H4 (cell line): ENCODE results near the gene HPSE2. TPM values are rescaled to one million over a fixed set of nuclear protein-coding genes. Genes with fewer than 3 reads are reported as not detected.

ENCODE experiments used
- DNase-seq: peaks from one replicate; pipeline ENCODE4 v3.0.0-alpha.2; 2015; ENCODE audit warnings: low spot score
- total RNA-seq: library from RNA; depleted of rRNA; stranded (reverse); fragments of >200 nt; shearing (Covaris generic); gene quantifications from 2 replicates; pipeline ENCODE4 v1.2.3, GENCODE V29; 2014; rRNA removed

HPSE2 gene
- total RNA-seq, 1 experiment from 2014 or later, result not detected

- no peak for DNase-seq
Measured at GRCh38 chr10:98415731-98416119, 819.9 kb downstream of the HPSE2 start.

GRCh38 chr10:98414932-98415730 is 820.5 kb downstream of the HPSE2 start, which contains the start of gene PYROXD2:
PYROXD2 (minus strand) TSS chr10:98415182; CDS start chr10:98415135, 47 bp downstream.
- DNase-seq, result peak; percentile 93

- DNase-seq, result no peak
Measured at GRCh38 chr10:98414578-98414931, 821.1 kb downstream of the HPSE2 start.

- DNase-seq, result no peak
Measured at GRCh38 chr10:98411768-98412167, 823.9 kb downstream of the HPSE2 start.

GRCh38 chr10:98411166-98411565 is 824.5 kb downstream of the HPSE2 start:
- no peak for DNase-seq

- no peak for DNase-seq
Measured at GRCh38 chr10:98410759-98411158, 824.9 kb downstream of the HPSE2 start.

GRCh38 chr10:98410135-98410743 is 825.4 kb downstream of the HPSE2 start:
- no peak for DNase-seq

GRCh38 chr10:98408799-98409198 is 826.9 kb downstream of the HPSE2 start:
- DNase-seq, result no peak

- DNase-seq, result no peak
Measured at GRCh38 chr10:98407744-98408241, 827.9 kb downstream of the HPSE2 start.

Other genes starting within 250 kb of the HPSE2 start
- gene CNNM1, start 93.5 kb upstream of the HPSE2 start, total RNA-seq, result not detected in 2 replicates
- gene GOT1, start 194.8 kb upstream of the HPSE2 start, total RNA-seq, result 50.7 and 58.8 TPM in 2 replicates